Measurements from ENCODE around the gene DUSP22. TPM values are rescaled to one million over a fixed set of nuclear protein-coding genes. Genes with fewer than 3 reads are reported as not detected.

DUSP22 gene
- polyA plus RNA-seq, 1 experiment, result 9.8 TPM

- TF ChIP-seq, protein P1, sequence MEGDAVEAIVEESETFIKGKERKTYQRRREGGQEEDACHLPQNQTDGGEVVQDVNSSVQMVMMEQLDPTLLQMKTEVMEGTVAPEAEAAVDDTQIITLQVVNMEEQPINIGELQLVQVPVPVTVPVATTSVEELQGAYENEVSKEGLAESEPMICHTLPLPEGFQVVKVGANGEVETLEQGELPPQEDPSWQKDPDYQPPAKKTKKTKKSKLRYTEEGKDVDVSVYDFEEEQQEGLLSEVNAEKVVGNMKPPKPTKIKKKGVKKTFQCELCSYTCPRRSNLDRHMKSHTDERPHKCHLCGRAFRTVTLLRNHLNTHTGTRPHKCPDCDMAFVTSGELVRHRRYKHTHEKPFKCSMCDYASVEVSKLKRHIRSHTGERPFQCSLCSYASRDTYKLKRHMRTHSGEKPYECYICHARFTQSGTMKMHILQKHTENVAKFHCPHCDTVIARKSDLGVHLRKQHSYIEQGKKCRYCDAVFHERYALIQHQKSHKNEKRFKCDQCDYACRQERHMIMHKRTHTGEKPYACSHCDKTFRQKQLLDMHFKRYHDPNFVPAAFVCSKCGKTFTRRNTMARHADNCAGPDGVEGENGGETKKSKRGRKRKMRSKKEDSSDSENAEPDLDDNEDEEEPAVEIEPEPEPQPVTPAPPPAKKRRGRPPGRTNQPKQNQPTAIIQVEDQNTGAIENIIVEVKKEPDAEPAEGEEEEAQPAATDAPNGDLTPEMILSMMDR (IDR thresholded peaks at IDR 0.05; ENCODE audit: insufficient read depth, low read depth, low read length), result no peak
- CTCF ChIA-PET, result no interaction called here
Observed at GRCh38 chr6:251920-252319, 40.4 kb upstream of the DUSP22 start.

DNA sequence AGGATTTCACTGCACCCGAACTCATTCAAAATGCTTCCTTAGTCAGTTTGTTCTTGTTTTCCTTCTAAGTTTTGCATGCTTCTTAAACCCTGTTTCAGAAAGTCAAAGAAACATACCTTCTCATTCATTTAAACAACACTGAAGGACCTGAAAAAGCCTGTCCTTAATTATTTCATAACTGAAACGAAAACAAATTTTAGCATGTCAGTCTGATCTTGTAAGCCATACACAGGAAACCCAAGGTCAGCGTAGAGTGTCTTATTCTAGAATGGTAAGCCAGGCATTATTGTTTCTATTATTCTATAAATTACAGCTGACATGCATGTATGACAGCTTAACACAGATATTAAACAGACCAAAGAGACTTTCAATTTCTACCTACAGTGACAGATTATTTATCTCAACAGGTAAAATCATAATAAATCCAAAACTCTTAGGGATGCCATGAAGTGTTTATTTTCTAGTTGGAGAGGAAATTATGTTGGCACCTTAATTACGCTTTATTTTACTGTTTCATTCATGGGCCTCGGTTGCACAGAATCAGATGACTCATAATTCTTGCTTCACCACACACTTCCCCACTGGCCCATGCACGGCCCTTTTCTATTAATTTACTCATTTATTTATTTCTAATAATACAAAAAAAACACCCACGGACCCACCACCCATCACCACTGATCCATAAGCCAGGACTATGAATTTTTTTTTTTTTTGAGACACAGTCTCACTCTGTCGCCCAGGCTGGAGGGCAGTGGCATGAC lies 39.3 kb upstream of the DUSP22 start:
- ChIA-PET POLR2A (no interaction called here), CTCF (no interaction called here)
- no peak for DNase-seq (ENCODE audit: low read depth)
- Histone ChIP-seq H3K36me3 (ENCODE audit: control insufficient read depth, insufficient read depth, low read length) (no peaks in the 10 kb centered on the region), H3K4me3 (ENCODE audit: low read depth, low read length) (no peak overlapping the region), H3K27me3 (ENCODE audit: control insufficient read depth, insufficient read depth, low read length) (no peaks in the 10 kb centered on the region)
- TF ChIP-seq, protein P1 (IDR thresholded peaks at IDR 0.05; ENCODE audit: insufficient read depth, low read depth, low read length), result no peak

More at GRCh38 chr6:251920-252319, 40.4 kb upstream of the DUSP22 start:
- H3K36me3 ChIP-seq (ENCODE audit: control insufficient read depth, insufficient read depth, low read length), result no peaks in the 10 kb centered on the region
- H3K27me3 ChIP-seq (ENCODE audit: control insufficient read depth, insufficient read depth, low read length), result no peaks in the 10 kb centered on the region
- H3K4me3 ChIP-seq (ENCODE audit: low read depth, low read length), result no peak overlapping the region
- DNase-seq (ENCODE audit: low read depth), result no peak
- POLR2A ChIA-PET, result no interaction called here

DNA sequence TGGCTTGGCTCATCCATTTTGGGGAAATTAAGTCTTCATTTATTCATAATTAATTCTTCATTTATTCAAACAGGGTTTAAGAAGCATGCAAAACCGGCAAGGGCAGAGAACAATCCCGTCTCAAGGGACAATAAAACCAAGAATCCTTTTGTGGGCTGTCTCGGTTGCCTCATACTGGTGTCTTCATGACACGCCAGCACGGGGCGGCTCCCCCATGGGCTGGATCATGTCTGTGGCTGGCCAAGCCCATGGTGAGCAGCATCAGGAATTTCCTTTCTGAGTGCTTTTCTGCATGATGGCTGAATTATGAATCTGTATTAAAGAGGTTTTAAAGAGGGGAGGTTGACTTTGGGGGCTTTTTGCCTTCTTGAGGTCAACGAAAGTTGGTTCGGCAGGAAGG lies 38.3 kb upstream of the DUSP22 start:
- no peak for DNase-seq (ENCODE audit: low read depth)
- H3K27me3 ChIP-seq (ENCODE audit: control insufficient read depth, insufficient read depth, low read length), result no peaks in the 10 kb centered on the region
- no peaks in the 10 kb centered on the region for H3K36me3 ChIP-seq (ENCODE audit: control insufficient read depth, insufficient read depth, low read length)
- TF ChIP-seq, protein P1 (IDR thresholded peaks at IDR 0.05; ENCODE audit: insufficient read depth, low read depth, low read length), result no peak
- ChIA-PET CTCF (no interaction called here), POLR2A (no interaction called here)
- no peak overlapping the region for H3K4me3 ChIP-seq (ENCODE audit: low read depth, low read length)

GRCh38 chr6:255041-255750 lies 37.1 kb upstream of the DUSP22 start:
- CTCF ChIA-PET, result no interaction called here
- TF ChIP-seq, protein P1 (IDR thresholded peaks at IDR 0.05; ENCODE audit: insufficient read depth, low read depth, low read length), result no peak

DNA sequence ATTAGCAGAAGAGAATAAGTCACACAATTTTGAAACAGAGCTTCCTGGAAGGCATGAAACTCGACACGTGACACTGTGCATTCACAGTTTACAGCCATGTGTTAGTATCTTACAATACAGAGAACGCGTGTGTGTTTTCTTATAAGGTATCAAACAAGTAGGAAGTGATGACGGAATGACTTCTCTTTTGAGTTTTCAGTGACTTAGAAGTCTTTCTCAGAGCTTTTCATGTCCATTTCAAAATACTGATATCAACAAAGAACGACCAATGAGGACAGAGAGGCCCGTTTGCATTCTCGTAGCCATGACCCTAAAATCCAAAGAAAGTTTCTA lies 36.6 kb upstream of the DUSP22 start:
- Histone ChIP-seq H3K4me3 (ENCODE audit: low read depth, low read length) (no peak overlapping the region), H3K36me3 (ENCODE audit: control insufficient read depth, insufficient read depth, low read length) (no peaks in the 10 kb centered on the region), H3K27me3 (ENCODE audit: control insufficient read depth, insufficient read depth, low read length) (no peaks in the 10 kb centered on the region)
- TF ChIP-seq, protein P1 (IDR thresholded peaks at IDR 0.05; ENCODE audit: insufficient read depth, low read depth, low read length), result no peak
- POLR2A ChIA-PET, result no interaction called here
- CTCF ChIA-PET, result no interaction called here
- no peak for DNase-seq (ENCODE audit: low read depth)

More at GRCh38 chr6:255041-255750, 37.1 kb upstream of the DUSP22 start:
- POLR2A ChIA-PET, result no interaction called here
- no peak overlapping the region for H3K4me3 ChIP-seq (ENCODE audit: low read depth, low read length)
- no peaks in the 10 kb centered on the region for H3K36me3 ChIP-seq (ENCODE audit: control insufficient read depth, insufficient read depth, low read length)
- no peak for DNase-seq (ENCODE audit: low read depth)
- no peaks in the 10 kb centered on the region for H3K27me3 ChIP-seq (ENCODE audit: control insufficient read depth, insufficient read depth, low read length)

All from BJ (cell line).